ENCODE data around the gene CTSH. TPM values are rescaled to one million over a fixed set of nuclear protein-coding genes. Genes with fewer than 3 reads are reported as not detected.

The CTSH gene
- total RNA-seq, 1 experiment from 2014 or later: 14.4 TPM

- Mint-ChIP-seq H3K9me3 (ENCODE audit: unreplicated experiment) (no peaks in the 10 kb centered on the region), H3K27ac (ENCODE audit: low read depth, unreplicated experiment) (peak overlapping the region; percentile 100), H3K4me3 (ENCODE audit: unreplicated experiment) (peak overlapping the region; percentile 98), H3K36me3 (ENCODE audit: insufficient read depth, unreplicated experiment) (peaks cover 28% of the 10 kb centered on the region), H3K4me1 (ENCODE audit: insufficient read depth, unreplicated experiment) (peaks cover 25% of the 10 kb centered on the region), H3K27me3 (ENCODE audit: insufficient read depth, unreplicated experiment) (no peaks in the 10 kb centered on the region)
- intact Hi-C loops (cut with micrococcal nuclease): no loop called here
- no TSS peak for BruUV-seq (replicated peaks)
- DNase-seq (ENCODE audit: unreplicated experiment): no peak
- ChIA-PET POLR2A (no interaction called here), CTCF (interaction anchor here (1.1 to 1.5 kb wide), 2 partner anchors 34 to 76 kb away, joined by 3 read pairs; no protein-coding TSS in a partner anchor)
- TF ChIP-seq, protein P1, sequence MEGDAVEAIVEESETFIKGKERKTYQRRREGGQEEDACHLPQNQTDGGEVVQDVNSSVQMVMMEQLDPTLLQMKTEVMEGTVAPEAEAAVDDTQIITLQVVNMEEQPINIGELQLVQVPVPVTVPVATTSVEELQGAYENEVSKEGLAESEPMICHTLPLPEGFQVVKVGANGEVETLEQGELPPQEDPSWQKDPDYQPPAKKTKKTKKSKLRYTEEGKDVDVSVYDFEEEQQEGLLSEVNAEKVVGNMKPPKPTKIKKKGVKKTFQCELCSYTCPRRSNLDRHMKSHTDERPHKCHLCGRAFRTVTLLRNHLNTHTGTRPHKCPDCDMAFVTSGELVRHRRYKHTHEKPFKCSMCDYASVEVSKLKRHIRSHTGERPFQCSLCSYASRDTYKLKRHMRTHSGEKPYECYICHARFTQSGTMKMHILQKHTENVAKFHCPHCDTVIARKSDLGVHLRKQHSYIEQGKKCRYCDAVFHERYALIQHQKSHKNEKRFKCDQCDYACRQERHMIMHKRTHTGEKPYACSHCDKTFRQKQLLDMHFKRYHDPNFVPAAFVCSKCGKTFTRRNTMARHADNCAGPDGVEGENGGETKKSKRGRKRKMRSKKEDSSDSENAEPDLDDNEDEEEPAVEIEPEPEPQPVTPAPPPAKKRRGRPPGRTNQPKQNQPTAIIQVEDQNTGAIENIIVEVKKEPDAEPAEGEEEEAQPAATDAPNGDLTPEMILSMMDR (IDR thresholded peaks at IDR 0.05; ENCODE audit: unreplicated experiment): no peak
Measured at GRCh38 chr15:78875107-78875914, 69.5 kb downstream of the CTSH start.

- Mint-ChIP-seq H3K27ac (ENCODE audit: low read depth, unreplicated experiment) (peak overlapping the region; percentile 100), H3K9me3 (ENCODE audit: unreplicated experiment) (no peaks in the 10 kb centered on the region), H3K36me3 (ENCODE audit: insufficient read depth, unreplicated experiment) (peaks cover 18% of the 10 kb centered on the region), H3K27me3 (ENCODE audit: insufficient read depth, unreplicated experiment) (no peaks in the 10 kb centered on the region), H3K4me1 (ENCODE audit: insufficient read depth, unreplicated experiment) (peaks cover 25% of the 10 kb centered on the region), H3K4me3 (ENCODE audit: unreplicated experiment) (peak overlapping the region; percentile 98)
- ChIA-PET CTCF (interaction anchor here (0.6 to 1.5 kb wide), 12 partner anchors 10 to 1381 kb away, joined by 3 to 6 read pairs (median 4); no protein-coding TSS in a partner anchor), POLR2A (interaction anchor here (0.7 to 2.3 kb wide), 17 partner anchors 9 to 725 kb away, joined by 3 to 14 read pairs (median 4); partner anchors contain the start of genes ADAMTS7, CHRNA5, IDH3A and PSMA4)
- TF ChIP-seq, protein P1 (IDR thresholded peaks at IDR 0.05; ENCODE audit: unreplicated experiment): no peak
- intact Hi-C loops (cut with micrococcal nuclease): loop anchor here (5.0 kb wide), 1 partner anchor 117 kb away; no protein-coding TSS in a partner anchor
- no peak for DNase-seq (ENCODE audit: unreplicated experiment)
- TSS peak; percentile 43 for BruUV-seq (replicated peaks)
Measured at GRCh38 chr15:78873793-78874765, 70.8 kb downstream of the CTSH start.

GRCh38 chr15:78872972-78873792 is 71.7 kb downstream of the CTSH start:
- Mint-ChIP-seq H3K36me3 (ENCODE audit: insufficient read depth, unreplicated experiment) (peaks cover 18% of the 10 kb centered on the region), H3K27ac (ENCODE audit: low read depth, unreplicated experiment) (peak overlapping the region; percentile 100), H3K9me3 (ENCODE audit: unreplicated experiment) (no peaks in the 10 kb centered on the region), H3K4me3 (ENCODE audit: unreplicated experiment) (peak overlapping the region; percentile 98), H3K4me1 (ENCODE audit: insufficient read depth, unreplicated experiment) (peaks cover 23% of the 10 kb centered on the region), H3K27me3 (ENCODE audit: insufficient read depth, unreplicated experiment) (no peaks in the 10 kb centered on the region)
- DNase-seq (ENCODE audit: unreplicated experiment): peak; percentile 90
- TF ChIP-seq, protein P1 (IDR thresholded peaks at IDR 0.05; ENCODE audit: unreplicated experiment): peak; percentile 4
- ChIA-PET POLR2A (interaction anchor here (0.6 to 2.3 kb wide), 22 partner anchors 9 to 759 kb away, joined by 3 to 14 read pairs (median 5); partner anchors contain the start of genes ADAMTS7, CHRNA5, IDH3A and PSMA4), CTCF (interaction anchor here (0.6 to 1.0 kb wide), 10 partner anchors 11 to 1380 kb away, joined by 3 to 6 read pairs (median 4); no protein-coding TSS in a partner anchor)
- BruUV-seq (replicated peaks): no TSS peak
- intact Hi-C loops (cut with micrococcal nuclease): loop anchor here (5.0 kb wide), 1 partner anchor 116 kb away; no protein-coding TSS in a partner anchor

Data from MCF 10A (cell line).